COLO668 (cell line): Measurements from ENCODE around the gene CAMK2G.

ENCODE experiments used
- DNase-seq: peaks from one replicate; lab custom pipeline; 2025; ENCODE audit not compliant: unreplicated experiment; lab: John Stamatoyannopoulos, UW

CAMK2G gene

DNA sequence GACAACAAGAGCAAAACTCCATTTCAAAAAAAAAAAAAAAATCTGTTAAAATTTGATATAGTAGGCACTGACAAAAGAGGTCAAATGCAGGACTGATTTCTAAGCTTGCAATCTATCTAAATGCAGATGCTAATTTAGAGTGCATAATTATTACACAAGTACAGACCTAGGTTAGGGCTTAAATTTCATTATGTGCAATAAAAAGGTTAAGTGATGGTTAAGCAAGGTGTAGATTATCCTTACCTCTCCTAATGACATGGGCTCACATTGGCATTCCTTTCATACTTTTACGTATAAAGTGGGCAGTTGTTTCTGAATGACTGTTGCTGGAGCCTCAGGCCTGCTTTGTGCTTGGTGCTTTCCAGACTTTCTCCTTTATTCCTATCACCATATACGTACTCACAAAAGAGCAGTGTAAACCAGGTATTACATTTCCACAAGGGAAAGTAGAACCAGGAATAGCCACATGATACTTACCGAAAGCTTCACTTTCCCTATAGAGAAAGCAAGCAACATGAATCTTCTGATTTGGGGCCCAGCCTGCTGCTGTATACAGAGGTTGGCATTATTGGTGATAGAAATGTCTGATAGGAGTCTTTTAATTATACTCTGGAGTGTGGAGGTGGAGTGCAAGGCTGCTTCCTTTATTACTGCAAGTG, 94.7 kb downstream of the CAMK2G start:
- no peak for DNase-seq

DNA sequence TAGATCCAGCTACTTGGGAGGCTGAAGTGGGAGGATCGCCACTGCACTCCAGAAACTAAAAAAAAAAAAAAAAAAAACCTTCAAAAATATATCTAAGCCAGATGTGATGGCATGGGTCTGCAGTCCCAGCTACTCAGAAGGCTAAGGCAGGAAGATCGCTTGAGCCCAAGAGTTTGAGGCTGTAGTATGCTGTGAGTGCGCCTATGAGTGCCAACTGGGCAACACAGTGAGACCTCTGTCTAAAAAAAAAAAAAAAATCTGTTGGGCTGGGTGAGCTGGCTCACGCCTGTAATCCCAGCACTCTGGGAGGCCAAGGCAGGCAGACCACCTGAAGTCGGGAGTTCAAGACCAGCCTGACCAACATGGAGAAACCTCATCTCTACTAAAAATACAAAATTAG, 95.3 kb downstream of the CAMK2G start:
- DNase-seq: no peak

DNA sequence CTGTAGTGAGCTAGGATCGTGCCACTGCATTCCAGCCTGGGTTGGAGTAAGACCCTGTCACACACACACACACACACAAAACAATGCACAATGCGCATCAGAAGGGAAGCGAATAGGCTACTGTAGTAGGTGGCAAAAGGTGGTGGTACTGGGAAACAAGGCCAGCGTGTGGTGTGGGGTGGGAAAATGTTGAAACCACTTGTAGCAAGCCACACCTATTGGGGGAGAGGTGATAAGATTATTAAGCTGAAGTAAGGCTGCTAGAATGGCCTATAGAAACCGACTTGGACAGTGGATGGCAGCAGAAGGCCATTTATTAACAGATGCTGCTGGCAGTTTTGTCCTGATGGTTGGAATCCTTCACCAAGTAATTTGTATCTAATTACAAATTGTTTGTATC, 99.7 kb downstream of the CAMK2G start:
- DNase-seq: no peak

DNA sequence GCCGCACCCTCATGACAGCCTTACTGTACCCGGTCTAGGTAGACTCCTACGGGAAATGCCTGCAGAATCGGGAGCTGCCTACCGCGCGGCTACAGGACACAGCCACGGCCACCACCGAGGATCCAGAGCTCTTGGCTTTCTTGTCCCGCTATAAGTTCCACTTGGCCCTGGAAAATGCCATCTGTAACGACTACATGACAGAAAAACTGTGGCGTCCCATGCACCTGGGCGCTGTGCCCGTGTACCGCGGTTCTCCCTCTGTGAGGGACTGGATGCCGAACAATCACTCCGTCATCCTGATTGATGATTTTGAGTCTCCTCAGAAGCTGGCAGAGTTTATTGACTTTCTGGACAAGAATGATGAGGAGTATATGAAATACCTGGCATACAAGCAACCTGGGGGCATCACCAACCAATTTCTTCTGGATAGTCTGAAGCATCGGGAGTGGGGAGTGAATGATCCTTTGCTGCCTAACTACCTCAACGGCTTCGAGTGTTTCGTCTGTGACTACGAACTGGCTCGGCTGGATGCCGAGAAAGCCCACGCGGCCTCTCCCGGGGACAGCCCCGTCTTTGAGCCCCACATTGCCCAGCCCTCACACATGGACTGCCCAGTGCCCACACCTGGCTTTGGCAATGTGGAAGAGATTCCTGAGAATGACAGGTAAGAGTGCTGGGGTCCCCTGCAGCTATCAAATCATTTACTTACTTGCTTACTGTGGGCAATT, 101.0 kb downstream of the CAMK2G start:
- DNase-seq: no peak

DNA sequence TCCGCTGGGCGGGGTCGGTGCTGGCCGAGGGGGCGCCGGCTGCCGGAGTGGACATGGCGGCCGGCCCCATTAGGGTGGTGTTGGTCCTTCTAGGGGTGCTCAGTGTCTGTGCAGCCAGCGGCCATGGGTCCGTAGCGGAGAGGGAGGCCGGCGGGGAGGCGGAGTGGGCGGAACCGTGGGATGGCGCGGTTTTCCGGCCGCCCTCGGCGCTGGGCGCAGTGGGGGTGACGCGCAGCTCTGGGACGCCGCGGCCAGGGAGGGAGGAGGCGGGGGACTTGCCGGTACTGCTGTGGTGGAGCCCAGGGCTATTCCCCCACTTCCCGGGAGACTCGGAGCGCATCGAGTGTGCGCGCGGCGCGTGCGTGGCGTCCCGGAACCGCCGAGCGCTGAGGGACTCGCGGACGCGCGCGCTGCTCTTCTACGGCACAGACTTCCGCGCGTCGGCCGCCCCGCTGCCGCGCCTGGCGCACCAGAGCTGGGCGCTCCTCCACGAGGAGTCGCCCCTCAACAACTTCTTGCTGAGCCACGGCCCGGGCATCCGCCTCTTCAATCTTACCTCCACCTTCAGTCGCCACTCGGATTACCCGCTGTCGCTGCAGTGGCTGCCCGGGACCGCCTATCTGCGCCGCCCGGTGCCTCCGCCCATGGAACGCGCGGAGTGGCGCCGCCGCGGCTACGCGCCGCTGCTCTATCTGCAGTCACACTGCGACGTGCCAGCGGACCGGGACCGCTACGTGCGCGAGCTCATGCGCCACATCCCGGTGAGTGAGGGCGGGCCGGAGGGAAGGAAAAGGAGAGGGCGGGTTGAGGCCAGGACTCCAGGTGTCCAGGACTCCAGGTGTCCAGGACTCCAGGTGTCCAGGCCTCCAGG, 101.8 kb downstream of the CAMK2G start:
- peak; percentile 84 for DNase-seq

DNA sequence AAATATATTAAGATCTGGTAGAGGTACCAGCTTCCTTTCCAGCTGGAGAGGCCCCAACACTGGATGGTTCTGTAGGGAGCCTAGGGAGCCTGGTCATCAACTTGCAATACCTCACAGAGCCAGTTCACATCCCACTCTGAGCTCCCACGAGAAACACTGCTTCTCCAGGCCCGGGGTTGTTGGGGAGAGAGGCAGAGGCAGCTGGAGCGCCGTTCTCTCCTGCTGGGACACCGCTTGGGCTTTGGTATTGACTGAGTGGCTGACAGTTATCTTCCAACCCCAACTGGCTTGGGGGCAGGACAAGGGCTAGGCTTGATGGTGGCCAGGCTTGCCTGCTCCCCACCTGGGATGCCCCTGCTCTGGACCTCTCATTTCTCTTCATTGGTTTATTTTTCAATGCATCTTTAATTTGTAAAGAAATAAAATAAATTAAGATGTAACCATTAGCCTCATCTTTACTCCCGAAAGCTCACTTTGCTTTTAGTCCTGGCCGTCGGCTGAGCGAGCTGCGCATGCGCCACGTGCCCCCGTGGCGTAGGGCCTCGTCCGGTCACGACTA, 102.6 kb downstream of the CAMK2G start:
- peak; percentile 12 for DNase-seq

DNA sequence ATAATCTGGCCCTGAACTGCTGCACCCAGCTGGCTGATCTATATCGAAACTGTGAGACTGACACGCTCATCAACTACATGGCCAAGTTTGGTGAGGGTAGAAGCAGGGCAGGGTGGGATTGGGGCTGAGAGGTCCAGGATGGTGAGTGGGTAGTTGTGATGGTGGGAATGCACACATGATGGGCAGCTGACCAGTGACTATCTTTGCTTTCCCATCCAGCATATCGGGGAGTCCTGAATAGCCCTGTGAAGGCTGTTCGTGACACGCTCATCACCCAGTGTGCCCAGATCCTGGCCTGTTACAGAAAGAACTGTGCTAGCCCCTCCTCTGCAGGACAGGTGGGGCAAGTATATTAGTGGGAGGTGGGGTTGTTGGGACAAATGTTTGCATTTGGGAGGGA, 105.0 kb downstream of the CAMK2G start:
- no peak for DNase-seq

DNA sequence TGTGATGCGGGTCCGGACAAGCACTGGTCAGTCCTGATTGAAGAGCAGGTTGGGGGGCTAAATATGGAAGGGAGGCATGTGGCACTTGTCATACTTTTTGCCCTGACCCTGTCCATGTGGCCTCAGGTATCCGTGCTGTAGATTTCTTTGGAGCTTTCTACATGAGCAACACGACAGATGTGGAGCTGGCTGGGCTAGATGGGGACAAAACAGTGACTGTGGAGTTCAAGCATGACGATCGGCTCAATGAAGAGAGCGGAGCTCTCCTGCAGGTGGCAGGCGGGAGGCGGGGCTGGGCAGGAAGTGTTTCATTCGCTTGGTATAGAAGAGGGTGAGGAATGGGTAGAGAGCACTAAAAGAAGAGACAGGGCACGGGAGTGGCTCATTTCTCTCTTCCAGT, 105.5 kb downstream of the CAMK2G start:
- DNase-seq: peak; percentile 8

DNA sequence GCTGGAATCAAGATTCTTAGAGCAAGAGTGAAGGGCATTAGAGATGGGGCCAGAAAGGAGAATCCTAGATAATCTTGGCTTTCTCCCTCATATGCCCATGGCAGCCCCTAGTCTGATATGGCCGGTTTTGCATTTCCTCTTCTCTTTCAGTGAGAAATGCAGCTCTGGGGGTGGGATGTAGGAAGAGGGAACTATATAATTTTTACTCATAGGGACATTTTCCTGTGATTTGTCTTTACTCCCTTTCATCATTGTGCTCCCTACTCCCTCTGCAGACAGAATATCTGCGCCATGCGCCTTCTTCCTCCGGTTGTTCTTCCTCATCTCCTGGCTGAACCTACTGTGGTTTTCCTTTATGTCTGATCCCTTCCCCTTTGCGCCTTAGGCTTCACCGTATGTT, 109.3 kb downstream of the CAMK2G start:
- DNase-seq: no peak

DNA sequence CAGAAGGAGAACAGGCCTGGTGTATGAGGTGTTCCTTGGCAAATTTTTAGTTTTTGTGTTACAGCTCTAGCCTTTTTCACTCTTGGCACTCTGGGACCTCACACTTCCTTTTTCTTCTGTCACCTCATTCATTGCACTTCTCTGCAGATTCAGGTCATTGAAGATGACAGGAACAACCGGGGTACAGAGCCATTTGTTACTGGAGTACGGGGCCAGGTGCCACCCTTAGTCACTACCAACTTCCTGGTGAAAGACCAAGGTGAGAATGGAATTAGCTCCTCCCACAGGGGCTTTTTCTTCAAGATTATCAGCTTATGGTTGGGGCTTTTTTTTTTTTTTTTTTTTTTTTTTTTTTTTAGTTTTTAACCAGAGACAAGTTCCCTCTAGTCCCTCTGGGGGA, 111.0 kb downstream of the CAMK2G start:
- no peak for DNase-seq

DNA sequence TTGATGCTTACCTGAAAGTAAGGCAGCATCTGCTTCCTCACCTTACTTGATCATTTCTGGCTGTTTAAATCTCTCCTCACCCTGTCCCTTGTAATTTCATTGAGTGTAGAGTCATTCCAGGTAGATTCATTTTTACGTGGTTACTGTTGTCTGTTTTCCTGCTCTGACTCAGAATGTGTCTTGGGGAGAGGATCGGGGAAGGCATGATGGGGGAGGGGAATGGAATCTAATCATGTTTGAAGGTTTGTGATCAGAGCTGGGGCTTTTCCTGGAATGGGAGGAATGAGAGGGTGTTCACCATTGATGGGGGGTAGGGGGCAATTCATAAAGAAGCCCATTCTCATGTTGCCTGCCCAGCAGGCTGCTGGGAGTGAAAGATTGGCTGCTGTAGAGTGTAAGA, 111.4 kb downstream of the CAMK2G start:
- no peak for DNase-seq
